SK-N-SH treated with all-trans-retinoic acid at 6 μM for 48 hours (cell line): ENCODE results near the gene SCUBE2.
"Not testable (repeated sequence)": the region's sequence is repeated elsewhere in the genome, so short reads cannot be mapped to it uniquely, and the experiment has no call there.

Experiments used
- ATAC-seq: fragments of 200-7000 bp; cut with Tn5 transposase; 3 replicates; pipeline ENCODE4 v1.9.1; 2020; ENCODE audit warnings: mild to moderate bottlenecking, moderate library complexity
- ARNTL ChIP-seq: fragments of 450-650 bp; formaldehyde crosslinking; IDR thresholded peaks from 2 replicates; pipeline ENCODE4 v1.5.0; 2020; ENCODE audit warnings: low read depth, mild to moderate bottlenecking, moderate library complexity, borderline replicate concordance
- BACH2 ChIP-seq: fragments of 250-450 bp; sonication (Bioruptor Pico); IDR thresholded peaks from 2 replicates; pipeline ENCODE4 v1.9.0; 2021; ENCODE audit warnings: mild to moderate bottlenecking, borderline replicate concordance
- CREB5 ChIP-seq: fragments of 250-450 bp; sonication (Bioruptor Pico); IDR thresholded peaks from 2 replicates; pipeline ENCODE4 v1.5.1; 2020; ENCODE audit warnings: low read depth, mild to moderate bottlenecking, moderate library complexity
- CSDC2 ChIP-seq: fragments of 250-450 bp; sonication (Bioruptor Pico); IDR thresholded peaks from 2 replicates; pipeline ENCODE4 v1.5.0; 2020; ENCODE audit warnings: mild to moderate bottlenecking, moderate library complexity
- CSRNP3 ChIP-seq: fragments of 250-450 bp; sonication (Bioruptor Pico); IDR thresholded peaks from 2 replicates; pipeline ENCODE4 v1.5.1; 2021; ENCODE audit warnings: mild to moderate bottlenecking, moderate library complexity
- ESRRG ChIP-seq: fragments of 250-450 bp; sonication (Bioruptor Pico); IDR thresholded peaks from 2 replicates; pipeline ENCODE4 v1.6.1; 2021; ENCODE audit warnings: mild to moderate bottlenecking
- GLIS3 ChIP-seq: fragments of 250-450 bp; sonication (Bioruptor Pico); IDR thresholded peaks from 2 replicates; pipeline ENCODE4 v1.5.0; 2020; ENCODE audit warnings: mild to moderate bottlenecking, moderate library complexity
- ISL1 ChIP-seq: fragments of 250-450 bp; sonication (Bioruptor Pico); IDR thresholded peaks from 2 replicates; pipeline ENCODE4 v2.1.2; 2022; ENCODE audit warnings: mild to moderate bottlenecking, moderate library complexity
- OSR1 ChIP-seq: fragments of 250-450 bp; sonication (Bioruptor Pico); IDR thresholded peaks from 2 replicates; pipeline ENCODE4 v1.8.0; 2022; ENCODE audit warnings: moderate library complexity, mild to moderate bottlenecking, inconsistent platforms
- PATZ1 ChIP-seq: fragments of 250-450 bp; sonication (Bioruptor Pico); IDR thresholded peaks from 2 replicates; pipeline ENCODE4 v1.8.0; 2020; ENCODE audit warnings: mild to moderate bottlenecking, moderate library complexity, borderline replicate concordance
- POU6F1 ChIP-seq: fragments of 250-450 bp; sonication (Bioruptor Pico); IDR thresholded peaks from 2 replicates; pipeline ENCODE4 v1.8.0; 2021; ENCODE audit warnings: low read depth, mild to moderate bottlenecking, moderate library complexity, borderline replicate concordance
- PPARA ChIP-seq: fragments of 250-450 bp; sonication (Bioruptor Pico); IDR thresholded peaks from 2 replicates; pipeline ENCODE4 v1.5.0; 2020; ENCODE audit warnings: mild to moderate bottlenecking, borderline replicate concordance
- RARB ChIP-seq: fragments of 250-450 bp; sonication (Bioruptor Pico); IDR thresholded peaks from 2 replicates; pipeline ENCODE4 v1.8.0; 2021; ENCODE audit warnings: mild to moderate bottlenecking, moderate library complexity
- SNAI2 ChIP-seq: fragments of 250-450 bp; sonication (Bioruptor Pico); IDR thresholded peaks from 2 replicates; pipeline ENCODE4 v1.5.0; 2020; ENCODE audit warnings: mild to moderate bottlenecking, moderate library complexity
- TCF4 ChIP-seq: fragments of 250-450 bp; sonication (Bioruptor Pico); IDR thresholded peaks from 2 replicates; pipeline ENCODE4 v1.8.0; 2021; ENCODE audit warnings: mild to moderate bottlenecking, moderate library complexity, borderline replicate concordance
- TOX ChIP-seq: fragments of 250-450 bp; sonication (Bioruptor Pico); IDR thresholded peaks from 2 replicates; pipeline ENCODE4 v1.8.0; 2021; ENCODE audit warnings: mild to moderate bottlenecking, moderate library complexity, borderline replicate concordance
- ZC3H10 ChIP-seq: fragments of 250-450 bp; sonication (Bioruptor Pico); IDR thresholded peaks from 2 replicates; pipeline ENCODE4 v1.5.1; 2021; ENCODE audit warnings: mild to moderate bottlenecking, moderate library complexity
- ZFP30 ChIP-seq: fragments of 450-650 bp; formaldehyde crosslinking; IDR thresholded peaks from 2 replicates; pipeline ENCODE4 v1.5.0; 2022; ENCODE audit warnings: mild to moderate bottlenecking, moderate library complexity
- ZNF565 ChIP-seq: fragments of 450-650 bp; formaldehyde crosslinking; conservative IDR thresholded peaks from 2 replicates; pipeline ENCODE4 v1.5.0; 2020; ENCODE audit warnings: low read depth, mild to moderate bottlenecking, moderate library complexity
- ZNF70 ChIP-seq: fragments of 450-650 bp; formaldehyde crosslinking; IDR thresholded peaks from 2 replicates; pipeline ENCODE4 v1.5.0; 2020; ENCODE audit warnings: mild to moderate bottlenecking, moderate library complexity
- ZNF8 ChIP-seq: fragments of 450-650 bp; formaldehyde crosslinking; IDR thresholded peaks from 2 replicates; pipeline ENCODE4 v1.5.0; 2020; ENCODE audit warnings: mild to moderate bottlenecking, moderate library complexity

SCUBE2 gene

GRCh38 chr11:9103542-9104276, 12.3 kb upstream of the SCUBE2 start:
- no peak for TF ChIP-seq BACH2 (CRISPR knock-in tag)
- no peak for TF ChIP-seq CSDC2
- TF ChIP-seq GLIS3 (CRISPR knock-in tag): no peak
- no peak for TF ChIP-seq PPARA (CRISPR knock-in tag)
- no peak for ATAC-seq

GRCh38 chr11:9099617-9100016, 8.2 kb upstream of the SCUBE2 start:
- no peak for TF ChIP-seq ESRRG
- no peak for TF ChIP-seq POU6F1
- TF ChIP-seq PATZ1: no peak
- TF ChIP-seq OSR1: no peak
- TF ChIP-seq ZC3H10 (CRISPR knock-in tag): no peak
- no peak for TF ChIP-seq CREB5 (CRISPR knock-in tag)
- no peak for TF ChIP-seq PPARA (CRISPR knock-in tag)
- no peak for TF ChIP-seq RARB (CRISPR knock-in tag)
- no peak for TF ChIP-seq SNAI2 (CRISPR knock-in tag)
- TF ChIP-seq ZNF8: no peak
- no peak for TF ChIP-seq ZFP30 (CRISPR knock-in tag)
- TF ChIP-seq GLIS3 (CRISPR knock-in tag): no peak
- TF ChIP-seq ARNTL (CRISPR knock-in tag): no peak
- no peak for TF ChIP-seq ISL1 (CRISPR knock-in tag)
- no peak for TF ChIP-seq TOX
- TF ChIP-seq TCF4: no peak
- no peak for TF ChIP-seq ZNF565 (CRISPR knock-in tag)
- TF ChIP-seq ZNF70 (CRISPR knock-in tag): no peak
- TF ChIP-seq BACH2 (CRISPR knock-in tag): no peak

GRCh38 chr11:9098455-9098854, 7.1 kb upstream of the SCUBE2 start:
- ATAC-seq: not testable (repeated sequence)

More at GRCh38 chr11:9099617-9100016, 8.2 kb upstream of the SCUBE2 start:
- ATAC-seq: no peak

GRCh38 chr11:9097186-9097943, 6.0 kb upstream of the SCUBE2 start:
- ATAC-seq: not testable (repeated sequence)

GRCh38 chr11:9096427-9096826, 5.0 kb upstream of the SCUBE2 start:
- ATAC-seq: no peak
- TF ChIP-seq ZNF8 (no peak), ARNTL (CRISPR knock-in tag) (no peak), ESRRG (no peak), CSRNP3 (CRISPR knock-in tag) (no peak), BACH2 (CRISPR knock-in tag) (no peak), CREB5 (CRISPR knock-in tag) (no peak), ZC3H10 (CRISPR knock-in tag) (no peak), ISL1 (CRISPR knock-in tag) (no peak), ZFP30 (CRISPR knock-in tag) (no peak), RARB (CRISPR knock-in tag) (no peak), TCF4 (no peak), POU6F1 (no peak), CSDC2 (no peak), ZNF70 (CRISPR knock-in tag) (no peak), PPARA (CRISPR knock-in tag) (no peak)
